NB4 (cell line): ENCODE data around the gene SERTAD4.

ENCODE experiments used
- DNase-seq: peaks from one replicate; pipeline ENCODE4 v3.0.0; 2010; ENCODE audit warnings: low read depth
- H3K4me3 ChIP-seq: one replicate; pipeline ENCODE4 v1.5.1; 2011; ENCODE audit warnings: mild to moderate bottlenecking, low read depth, low read length, moderate library complexity
- MYC ChIP-seq: IDR thresholded peaks from 2 replicates; pipeline ENCODE4 v1.6.1; 2011; ENCODE audit warnings: low read depth, low read length
- POLR2A ChIP-seq: IDR thresholded peaks from 2 replicates; pipeline ENCODE4 v1.6.1; 2011; ENCODE audit warnings: mild to moderate bottlenecking; ENCODE audit not compliant: insufficient read length; ENCODE audit errors: extremely low read depth
- TF ChIP-seq, protein P1 (sequence below): IDR thresholded peaks from one replicate; pipeline ENCODE4 v1.5.1; 2012; ENCODE audit warnings: low read depth, low read length
- TF ChIP-seq, protein P2 (sequence below): IDR thresholded peaks from 2 replicates; pipeline ENCODE4 v1.6.1; 2011; ENCODE audit warnings: low read depth, low read length

Gene SERTAD4

DNA sequence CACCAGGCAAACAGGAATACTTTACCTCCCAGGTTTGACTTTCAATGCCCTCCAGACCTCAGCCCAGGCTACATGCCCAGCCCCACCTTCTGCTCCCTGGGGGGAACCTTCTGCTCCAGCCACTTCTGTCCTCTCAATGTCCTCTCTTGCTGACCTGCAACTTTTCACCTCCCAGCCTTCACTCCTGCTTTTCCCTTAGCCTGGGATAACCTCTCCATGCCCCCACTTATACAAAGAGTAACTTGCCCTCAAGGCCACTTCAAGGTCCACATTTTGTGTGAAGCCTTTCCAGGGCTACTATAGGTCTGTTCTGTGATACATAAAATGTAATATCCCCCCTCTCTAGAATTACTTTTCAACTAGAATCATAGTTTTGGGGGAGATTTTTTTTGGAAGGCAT is 21.7 kb downstream of the SERTAD4 start:
- no peak for TF ChIP-seq POLR2A
- H3K4me3 ChIP-seq, result no peak overlapping the region
- DNase-seq, result no peak

DNA sequence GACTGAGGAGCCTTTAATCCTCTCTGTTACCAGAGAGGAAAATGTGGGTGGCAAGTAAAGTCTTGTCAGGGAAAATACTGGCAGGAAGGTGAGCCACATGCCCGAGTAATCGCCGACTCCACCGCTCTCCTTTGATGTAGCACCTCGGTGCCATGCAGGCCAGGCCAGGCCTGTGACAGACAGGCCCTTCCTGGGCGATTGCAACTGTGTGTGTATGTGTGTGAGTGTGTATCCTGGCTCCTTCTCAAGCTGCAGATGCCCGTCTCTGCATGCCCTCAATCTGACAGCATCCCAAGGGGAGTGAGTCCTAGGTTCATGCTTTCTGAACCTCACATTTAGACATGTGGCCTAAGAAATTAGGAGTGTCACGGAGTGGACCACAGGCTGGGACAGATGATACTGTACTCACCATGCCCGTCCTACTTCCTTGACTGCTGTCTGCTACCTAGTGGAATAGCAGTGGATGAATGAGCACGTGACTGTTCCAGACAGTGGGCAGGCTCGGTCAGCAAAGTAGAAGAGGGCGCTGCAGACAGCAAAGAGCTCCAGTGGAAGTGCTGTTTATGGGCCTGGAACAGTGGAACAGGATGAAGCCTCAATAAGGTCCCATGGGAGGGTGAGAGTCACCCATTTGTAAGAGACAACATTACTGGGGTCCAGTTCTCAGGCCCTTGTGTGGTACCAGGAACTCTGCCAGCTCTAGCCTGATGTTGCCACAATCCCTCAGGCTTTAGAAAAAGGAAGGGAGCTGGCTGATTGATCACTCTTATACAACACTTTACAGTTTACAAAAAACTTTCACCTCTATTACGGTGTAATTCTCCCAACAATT is 25.3 kb downstream of the SERTAD4 start:
- no peak for TF ChIP-seq MYC
- TF ChIP-seq POLR2A, result no peak
- TF ChIP-seq, protein P1, sequence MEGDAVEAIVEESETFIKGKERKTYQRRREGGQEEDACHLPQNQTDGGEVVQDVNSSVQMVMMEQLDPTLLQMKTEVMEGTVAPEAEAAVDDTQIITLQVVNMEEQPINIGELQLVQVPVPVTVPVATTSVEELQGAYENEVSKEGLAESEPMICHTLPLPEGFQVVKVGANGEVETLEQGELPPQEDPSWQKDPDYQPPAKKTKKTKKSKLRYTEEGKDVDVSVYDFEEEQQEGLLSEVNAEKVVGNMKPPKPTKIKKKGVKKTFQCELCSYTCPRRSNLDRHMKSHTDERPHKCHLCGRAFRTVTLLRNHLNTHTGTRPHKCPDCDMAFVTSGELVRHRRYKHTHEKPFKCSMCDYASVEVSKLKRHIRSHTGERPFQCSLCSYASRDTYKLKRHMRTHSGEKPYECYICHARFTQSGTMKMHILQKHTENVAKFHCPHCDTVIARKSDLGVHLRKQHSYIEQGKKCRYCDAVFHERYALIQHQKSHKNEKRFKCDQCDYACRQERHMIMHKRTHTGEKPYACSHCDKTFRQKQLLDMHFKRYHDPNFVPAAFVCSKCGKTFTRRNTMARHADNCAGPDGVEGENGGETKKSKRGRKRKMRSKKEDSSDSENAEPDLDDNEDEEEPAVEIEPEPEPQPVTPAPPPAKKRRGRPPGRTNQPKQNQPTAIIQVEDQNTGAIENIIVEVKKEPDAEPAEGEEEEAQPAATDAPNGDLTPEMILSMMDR, result no peak
- TF ChIP-seq, protein P2, sequence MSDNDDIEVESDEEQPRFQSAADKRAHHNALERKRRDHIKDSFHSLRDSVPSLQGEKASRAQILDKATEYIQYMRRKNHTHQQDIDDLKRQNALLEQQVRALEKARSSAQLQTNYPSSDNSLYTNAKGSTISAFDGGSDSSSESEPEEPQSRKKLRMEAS, result no peak

DNA sequence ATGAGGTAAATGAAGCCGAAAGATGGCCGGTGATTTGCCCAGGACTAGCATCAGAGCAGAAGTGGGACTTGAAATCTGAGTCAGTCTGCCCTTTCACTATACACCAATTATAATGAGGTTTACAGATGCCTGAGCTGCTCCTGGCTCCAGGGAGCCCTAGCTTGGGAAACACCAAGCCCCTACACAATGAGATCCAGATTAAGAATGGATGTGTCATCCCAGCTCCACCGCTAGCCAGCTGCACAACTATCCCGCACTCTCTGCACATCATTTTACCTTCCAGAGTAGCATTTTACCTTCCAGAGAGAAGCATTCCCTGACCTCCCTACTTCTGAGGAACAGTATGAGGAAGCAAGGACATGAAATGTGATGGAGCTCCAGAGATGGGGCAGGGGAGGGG is 27.0 kb downstream of the SERTAD4 start:
- no peak overlapping the region for H3K4me3 ChIP-seq
- TF ChIP-seq, protein P2, result no peak
- TF ChIP-seq POLR2A (no peak), MYC (no peak)
- TF ChIP-seq, protein P1, result no peak

More for the DNA sequence above, 25.3 kb downstream of the SERTAD4 start:
- no peak overlapping the region for H3K4me3 ChIP-seq
- DNase-seq, result no peak

DNA sequence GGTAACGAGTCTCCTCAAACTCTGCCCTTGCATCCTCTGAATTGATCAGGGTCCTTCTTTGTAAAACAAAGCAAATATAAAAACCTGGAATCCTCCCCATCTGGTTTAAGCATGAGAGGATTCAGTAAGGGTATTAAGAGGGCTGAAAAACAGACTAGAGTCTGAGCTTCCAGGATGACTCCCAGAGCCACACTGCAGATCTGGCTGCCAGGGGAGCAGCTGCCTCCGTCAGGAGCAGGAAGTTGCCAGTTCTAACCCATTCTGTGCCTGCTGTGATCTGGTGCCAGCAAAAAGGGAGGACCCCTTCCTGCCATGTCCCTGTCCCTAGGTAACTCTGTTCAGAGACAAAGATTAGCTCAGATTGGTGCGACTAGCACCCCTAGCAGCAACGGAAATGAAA is 27.5 kb downstream of the SERTAD4 start:
- TF ChIP-seq POLR2A (no peak), MYC (no peak)
- TF ChIP-seq, protein P2, result no peak
- TF ChIP-seq, protein P1, result no peak
- no peak for DNase-seq

More for the DNA sequence above, 27.0 kb downstream of the SERTAD4 start:
- DNase-seq, result no peak

DNA sequence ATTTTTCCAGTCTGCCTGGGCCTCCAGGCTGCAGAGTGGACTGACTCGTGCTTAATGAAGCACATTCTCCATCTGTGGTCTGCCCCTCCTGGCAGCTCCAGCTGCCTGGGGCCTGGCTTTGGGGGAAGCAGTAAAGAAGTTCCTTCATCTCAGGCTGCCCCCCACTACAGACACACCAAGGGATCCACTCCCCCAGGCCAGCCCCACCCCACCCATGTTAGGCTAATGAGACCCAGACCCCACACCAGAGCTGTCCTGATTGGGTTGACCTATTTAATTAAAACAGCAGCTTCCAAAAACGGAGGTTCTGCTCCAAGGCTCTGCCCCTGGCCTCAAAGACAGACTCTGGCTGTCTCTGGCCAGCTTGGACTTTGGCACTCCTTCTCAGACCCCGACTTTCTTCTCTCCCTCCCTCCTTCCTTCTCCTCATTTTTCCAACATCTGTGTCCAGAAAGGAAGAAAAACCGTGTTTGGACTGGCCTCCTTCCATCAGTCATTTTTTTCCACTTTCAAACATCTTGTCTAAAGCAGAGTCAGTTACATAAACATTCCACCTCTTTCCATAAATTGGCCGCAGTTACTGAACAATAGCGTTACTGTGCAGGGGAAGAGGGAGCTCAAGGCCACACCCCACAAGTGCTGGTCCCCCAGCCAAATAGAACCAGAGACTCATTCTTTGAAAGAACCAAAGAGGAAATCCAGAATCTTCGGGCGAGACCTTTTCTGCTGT is 29.7 kb downstream of the SERTAD4 start:
- no peak for DNase-seq
- no peak overlapping the region for H3K4me3 ChIP-seq
- no peak for TF ChIP-seq POLR2A
- no peak for TF ChIP-seq MYC
- TF ChIP-seq, protein P2, result no peak
- TF ChIP-seq, protein P1, result no peak

More for the DNA sequence above, 27.5 kb downstream of the SERTAD4 start:
- no peak overlapping the region for H3K4me3 ChIP-seq

DNA sequence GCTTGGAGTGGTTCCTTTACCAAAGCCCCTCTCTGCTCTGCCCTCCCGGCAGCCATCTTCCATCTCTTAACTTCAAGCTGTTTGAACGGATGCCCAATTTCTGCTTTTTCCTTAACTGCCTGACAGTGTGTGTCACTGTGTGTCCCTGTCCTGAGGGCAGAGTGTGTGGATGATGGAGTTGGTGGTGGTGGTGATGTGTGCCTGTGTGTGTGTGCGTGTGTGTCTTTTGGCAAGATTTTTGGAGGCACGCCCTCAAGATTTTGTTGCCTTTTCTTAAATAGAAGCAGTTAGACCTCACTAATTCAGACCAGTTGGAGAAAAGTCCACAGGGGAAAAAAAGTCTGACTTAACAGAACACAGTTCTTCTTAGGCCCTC is 30.3 kb downstream of the SERTAD4 start:
- no peak for DNase-seq
- H3K4me3 ChIP-seq, result no peak overlapping the region
- TF ChIP-seq, protein P1, result no peak
- TF ChIP-seq MYC (no peak), POLR2A (no peak)
- TF ChIP-seq, protein P2, result no peak
